Measurements from ENCODE around the gene CD209. TPM values are rescaled to one million over a fixed set of nuclear protein-coding genes. Genes with fewer than 3 reads are reported as not detected.

CD209 gene
- total and polyA plus RNA-seq, 2 donors (not counting 3 experiments of a cell fraction or from before 2014, with no cell fraction given), result not detected

DNA sequence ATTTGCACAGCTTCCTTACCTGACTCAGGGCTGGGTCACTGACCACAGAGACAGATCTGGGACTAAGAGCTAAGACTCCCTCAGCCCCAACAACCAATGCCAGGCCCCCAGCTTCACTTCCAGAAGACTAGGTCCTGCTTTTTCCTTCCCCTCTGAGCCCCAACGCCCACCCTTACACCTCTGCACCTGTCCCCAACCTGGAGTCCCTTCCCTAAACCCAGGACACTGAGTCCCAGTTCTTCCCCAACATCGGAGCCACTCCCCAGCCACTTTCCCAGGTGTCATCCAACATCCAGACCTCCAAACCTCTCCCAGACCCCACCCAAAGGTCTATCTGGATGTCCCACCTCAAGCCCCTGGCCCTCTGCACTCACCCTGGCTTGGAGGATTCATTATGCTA is 48.3 kb downstream of the CD209 start:
- ChIA-PET POLR2A (no interaction called here), CTCF (interaction anchor here (1.1 to 4.1 kb wide), 2 partner anchors 18 to 101 kb away, joined by 7 to 21 read pairs; partner anchors contain the start of gene TRAPPC5)
- H3K4me3 ChIP-seq (replicated peaks in 1 of 3; ENCODE audit: insufficient read depth in 1 of 3, low read depth in 1 of 3, low read length in 3 of 3), result no peak overlapping the region
- FAIRE-seq, result no peak
- no peaks in the 10 kb centered on the region for H3K79me2 ChIP-seq (ENCODE audit: control insufficient read depth, insufficient read depth, low read length)
- no peak overlapping the region for H2AFZ ChIP-seq (ENCODE audit: low read depth, low read length)
- no peaks in the 10 kb centered on the region for H3K36me3 ChIP-seq (ENCODE audit: control insufficient read depth in 2 of 2, extremely low read depth in 1 of 2, insufficient read depth in 2 of 2, low read length in 2 of 2)
- H3K9me3 ChIP-seq (replicated peaks; ENCODE audit: control insufficient read depth, insufficient read depth, low read length), result no peaks in the 10 kb centered on the region
- BruUV-seq (replicated peaks), result no TSS peak
- no peaks in the 10 kb centered on the region for H4K20me1 ChIP-seq (replicated peaks; ENCODE audit: control insufficient read depth, extremely low read depth, insufficient read depth, low read length)
- intact Hi-C loops (cut with micrococcal nuclease), result no loop called here
- no peaks in the 10 kb centered on the region for H3K27me3 ChIP-seq (ENCODE audit: control insufficient read depth in 2 of 2, insufficient read depth in 2 of 2, low read length in 2 of 2)
- no peaks in the 10 kb centered on the region for H3K4me1 ChIP-seq (ENCODE audit: control insufficient read depth, extremely low read depth, insufficient read depth, low read length)
- dilution Hi-C loops (cut with MboI; ENCODE audit: extremely low pct_ligation_motif_present, low sequenced_read_pairs), result no loop called here
- TF ChIP-seq, protein P1, sequence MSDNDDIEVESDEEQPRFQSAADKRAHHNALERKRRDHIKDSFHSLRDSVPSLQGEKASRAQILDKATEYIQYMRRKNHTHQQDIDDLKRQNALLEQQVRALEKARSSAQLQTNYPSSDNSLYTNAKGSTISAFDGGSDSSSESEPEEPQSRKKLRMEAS (IDR thresholded peaks at IDR 0.05; ENCODE audit: insufficient read depth, insufficient read length), result no peak
- TF ChIP-seq FOS (IDR thresholded peaks at IDR 0.05; ENCODE audit: borderline replicate concordance, insufficient read depth, low read length) (no peak), EZH2 (IDR thresholded peaks at IDR 0.05; ENCODE audit: borderline replicate concordance, low read depth, low read length, severe bottlenecking) (no peak), MYC (IDR thresholded peaks at IDR 0.05; ENCODE audit: low read depth, low read length) (no peak), POLR2AphosphoS5 (IDR thresholded peaks at IDR 0.05; ENCODE audit: insufficient read depth, low read depth, low read length) (no peak), POLR2A (IDR thresholded peaks at IDR 0.05; ENCODE audit: low read depth, low read length) (no peak), GATA2 (IDR thresholded peaks at IDR 0.05; ENCODE audit: insufficient read depth, insufficient read length, low read depth, low read length) (no peak)
- TF ChIP-seq, protein P2, sequence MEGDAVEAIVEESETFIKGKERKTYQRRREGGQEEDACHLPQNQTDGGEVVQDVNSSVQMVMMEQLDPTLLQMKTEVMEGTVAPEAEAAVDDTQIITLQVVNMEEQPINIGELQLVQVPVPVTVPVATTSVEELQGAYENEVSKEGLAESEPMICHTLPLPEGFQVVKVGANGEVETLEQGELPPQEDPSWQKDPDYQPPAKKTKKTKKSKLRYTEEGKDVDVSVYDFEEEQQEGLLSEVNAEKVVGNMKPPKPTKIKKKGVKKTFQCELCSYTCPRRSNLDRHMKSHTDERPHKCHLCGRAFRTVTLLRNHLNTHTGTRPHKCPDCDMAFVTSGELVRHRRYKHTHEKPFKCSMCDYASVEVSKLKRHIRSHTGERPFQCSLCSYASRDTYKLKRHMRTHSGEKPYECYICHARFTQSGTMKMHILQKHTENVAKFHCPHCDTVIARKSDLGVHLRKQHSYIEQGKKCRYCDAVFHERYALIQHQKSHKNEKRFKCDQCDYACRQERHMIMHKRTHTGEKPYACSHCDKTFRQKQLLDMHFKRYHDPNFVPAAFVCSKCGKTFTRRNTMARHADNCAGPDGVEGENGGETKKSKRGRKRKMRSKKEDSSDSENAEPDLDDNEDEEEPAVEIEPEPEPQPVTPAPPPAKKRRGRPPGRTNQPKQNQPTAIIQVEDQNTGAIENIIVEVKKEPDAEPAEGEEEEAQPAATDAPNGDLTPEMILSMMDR (IDR thresholded peaks at IDR 0.05; ENCODE audit: extremely low read depth in 1 of 2, insufficient read depth in 1 of 2, low read depth in 1 of 2, low read length in 2 of 2), result no peak
- no peak overlapping the region for H3K4me2 ChIP-seq (ENCODE audit: insufficient read depth, low read length)
- no peak overlapping the region for H3K27ac ChIP-seq (ENCODE audit: insufficient read depth, low read depth, low read length)
- no peak for DNase-seq (ENCODE audit: low read depth, low spot score)
- no peak overlapping the region for H3K9ac ChIP-seq (replicated peaks; ENCODE audit: extremely low read depth, insufficient read depth, low read length)
- H3K9me1 ChIP-seq (replicated peaks; ENCODE audit: control insufficient read depth, extremely low read depth, insufficient read depth, low read length), result no peaks in the 10 kb centered on the region

Data from endothelial cell of umbilical vein (primary cell).